Nephron (organoid): ENCODE measurements around the gene RNF224.
A peak's percentile ranks its signal among the peaks of the same experiment; 100 is the strongest.

ENCODE experiments used
- H3K27ac Mint-ChIP-seq, 3 experiments: 2 replicates each; pipeline ENCODE4 v1.8.0; 2020; ENCODE audit warnings: mixed read lengths in 3 of 3, mild to moderate bottlenecking in 2 of 3, moderate library complexity in 1 of 3
- H3K27me3 Mint-ChIP-seq: 2 replicates; pipeline ENCODE4 v1.8.0; 2021; ENCODE audit warnings: low read depth, mild to moderate bottlenecking, moderate library complexity, mixed read lengths
- H3K36me3 Mint-ChIP-seq: 2 replicates; pipeline ENCODE4 v1.8.0; 2020; ENCODE audit warnings: low read depth, mixed read lengths
- H3K4me1 Mint-ChIP-seq: 2 replicates; pipeline ENCODE4 v1.8.0; 2020; ENCODE audit warnings: mixed read lengths
- H3K4me3 Mint-ChIP-seq, 3 experiments: 2 replicates each; pipeline ENCODE4 v1.8.0; 2020; ENCODE audit warnings: mild to moderate bottlenecking in 3 of 3, mixed read lengths in 3 of 3, moderate library complexity in 2 of 3
- H3K9me3 Mint-ChIP-seq: 2 replicates; pipeline ENCODE4 v1.8.0; 2020; ENCODE audit warnings: mixed read lengths
- CTCF ChIP-seq, 3 experiments: fragments of 200-600 bp; sonication (generic); IDR thresholded peaks; one replicate each; pipeline ENCODE4 v1.5.0; 2021; ENCODE audit warnings: antibody characterized with exemption in 3 of 3; ENCODE audit not compliant: unreplicated experiment in 3 of 3

RNF224 gene

DNA sequence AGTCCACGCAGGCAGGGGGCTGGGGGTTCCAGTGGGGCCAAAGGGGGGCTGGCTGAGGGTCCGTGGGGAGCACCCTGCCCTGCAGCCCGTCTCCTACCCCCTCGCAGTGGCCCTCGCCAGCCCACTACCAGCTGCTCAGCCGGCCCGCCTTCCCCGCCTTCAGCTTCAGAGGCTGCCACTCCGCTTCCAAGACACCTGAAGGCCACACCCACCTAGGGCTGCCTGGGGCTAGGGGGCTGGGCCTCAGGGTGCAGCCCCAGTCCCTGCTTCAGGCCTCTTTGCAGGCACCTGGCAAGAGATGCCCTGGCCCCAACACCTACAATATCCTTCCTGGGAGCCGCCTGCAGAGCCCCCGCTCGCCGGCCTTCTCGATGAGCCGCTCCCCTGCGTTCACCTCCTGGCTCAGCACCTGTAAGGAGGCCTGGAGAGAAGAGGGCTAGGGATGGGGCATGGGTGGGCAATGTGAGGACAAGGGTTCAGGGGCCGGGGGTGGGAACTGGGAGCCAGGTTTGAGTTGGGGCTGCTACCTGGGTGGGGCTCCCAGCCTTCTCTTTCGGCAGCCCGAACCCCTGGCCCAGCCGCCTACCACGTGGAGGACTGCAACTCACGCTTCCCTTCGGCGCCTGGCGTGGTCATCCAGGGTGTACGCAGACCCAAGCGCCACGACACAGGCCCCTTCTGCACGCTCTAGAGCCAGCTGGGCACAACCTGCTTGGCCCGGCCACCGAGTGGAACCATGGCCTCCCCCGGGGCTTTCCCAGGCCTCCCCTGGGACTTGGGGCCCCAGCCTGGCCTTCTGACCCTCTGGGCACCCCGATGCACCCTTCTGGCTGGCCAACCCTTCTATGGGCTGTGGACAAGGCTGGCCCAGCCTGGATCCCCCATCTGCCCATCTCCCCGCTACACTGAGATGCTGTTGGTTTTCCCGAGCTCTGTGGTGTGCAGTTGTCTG is 25.5 kb downstream of the RNF224 start:
- Mint-ChIP-seq H3K27me3 (no peaks in the 10 kb centered on the region), H3K27ac (peak overlapping the region in 1 of 3 experiments; percentile 66), H3K4me3 (peak overlapping the region; percentile 56 to 69 (median 61))

GRCh38 chr9:137253717-137254623 is 26.7 kb downstream of the RNF224 start:
- Mint-ChIP-seq H3K27me3 (no peaks in the 10 kb centered on the region), H3K36me3 (peaks cover 4% of the 10 kb centered on the region), H3K9me3 (no peaks in the 10 kb centered on the region), H3K4me1 (no peaks in the 10 kb centered on the region), H3K27ac (peak overlapping the region; percentile 40 to 98 (median 69)), H3K4me3 (peak overlapping the region; percentile 93 to 95 (median 94))
- TF ChIP-seq CTCF (IDR thresholded peaks at IDR 0.05; ENCODE audit: unreplicated experiment in 3 of 3): no peak

More for the DNA sequence above, 25.5 kb downstream of the RNF224 start:
- no peak for TF ChIP-seq CTCF (IDR thresholded peaks at IDR 0.05; ENCODE audit: unreplicated experiment in 3 of 3)
- H3K4me1 Mint-ChIP-seq: no peaks in the 10 kb centered on the region
- H3K36me3 Mint-ChIP-seq: no peaks in the 10 kb centered on the region
- H3K9me3 Mint-ChIP-seq: no peaks in the 10 kb centered on the region

DNA sequence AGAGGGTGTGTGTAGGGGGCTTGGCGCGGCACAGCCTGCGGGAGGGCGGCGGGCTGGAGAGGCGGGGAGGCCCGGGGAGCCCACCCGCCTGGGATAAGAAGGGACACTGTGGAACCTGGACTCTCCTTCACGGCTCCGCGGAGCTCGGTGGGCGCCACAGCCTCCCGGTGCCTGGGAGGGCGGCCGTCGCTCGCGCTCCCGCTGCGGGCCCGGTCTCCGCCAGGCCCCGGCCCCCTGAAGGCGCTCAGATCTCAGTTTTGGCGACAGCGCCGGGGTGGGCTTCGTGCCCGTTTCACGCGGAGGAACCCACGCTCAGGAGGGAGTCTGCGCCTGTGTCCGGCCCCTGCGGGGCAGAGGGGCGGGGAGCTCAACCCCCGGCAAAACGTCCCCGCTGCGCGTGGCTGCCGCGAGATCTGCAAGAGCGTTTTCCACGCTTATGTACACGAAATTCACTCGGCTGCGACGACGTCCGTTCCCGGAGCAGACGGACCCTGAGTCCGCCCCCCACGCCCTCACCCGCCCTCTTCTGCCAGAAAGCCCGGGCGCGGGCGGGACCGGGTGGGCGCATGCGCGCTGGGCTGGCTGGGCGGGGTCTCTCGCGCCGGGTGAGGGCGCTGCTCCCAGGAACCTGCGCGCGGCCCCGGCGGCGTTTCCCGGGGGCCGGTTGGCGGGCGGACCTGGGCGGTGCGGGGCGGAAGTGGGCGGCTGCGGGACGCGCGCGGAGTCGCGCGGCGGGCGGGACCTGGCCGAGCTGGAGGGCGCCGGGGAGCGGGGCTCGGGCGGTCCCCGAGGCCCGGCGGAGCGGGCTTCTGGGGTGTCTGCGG is 27.5 kb downstream of the RNF224 start, which contains the start of gene NELFB:
NELFB (plus strand) TSS at position 704 of the 824 bp plus-strand sequence.
- Mint-ChIP-seq H3K27ac (peak within 1 kb of the TSS; percentile 40 to 98 (median 69)), H3K36me3 (peaks cover 8% of the 10 kb centered on the region), H3K4me1 (no peaks in the 10 kb centered on the region), H3K4me3 (peak within 1 kb of the TSS; percentile 93 to 95 (median 94)), H3K9me3 (no peaks in the 10 kb centered on the region), H3K27me3 (no peaks in the 10 kb centered on the region)
- no peak for TF ChIP-seq CTCF (IDR thresholded peaks at IDR 0.05; ENCODE audit: unreplicated experiment in 3 of 3)

- Mint-ChIP-seq H3K27me3 (no peaks in the 10 kb centered on the region), H3K36me3 (peaks cover 8% of the 10 kb centered on the region), H3K4me1 (no peaks in the 10 kb centered on the region), H3K9me3 (no peaks in the 10 kb centered on the region), H3K4me3 (peak overlapping the region; percentile 84 to 87 (median 85)), H3K27ac (no peak overlapping the region)
- no peak for TF ChIP-seq CTCF (IDR thresholded peaks at IDR 0.05; ENCODE audit: unreplicated experiment in 3 of 3)
These were observed 28.3 kb downstream of the RNF224 start for GRCh38 chr9:137255448-137256114.

GRCh38 chr9:137256362-137256761 is 29.1 kb downstream of the RNF224 start:
- no peaks in the 10 kb centered on the region for H3K4me1 Mint-ChIP-seq
- TF ChIP-seq CTCF (IDR thresholded peaks at IDR 0.05; ENCODE audit: unreplicated experiment in 3 of 3): no peak
- no peak overlapping the region for H3K27ac Mint-ChIP-seq
- H3K27me3 Mint-ChIP-seq: no peaks in the 10 kb centered on the region
- H3K36me3 Mint-ChIP-seq: peaks cover 8% of the 10 kb centered on the region
- peak overlapping the region; percentile 84 to 87 (median 85) for H3K4me3 Mint-ChIP-seq
- no peaks in the 10 kb centered on the region for H3K9me3 Mint-ChIP-seq
